IPS-15b (cell line): ENCODE results near the gene WHAMM.
"Not testable (repeated sequence)": the region's sequence is repeated elsewhere in the genome, so short reads cannot be mapped to it uniquely, and the experiment has no call there.

Source experiments
- H3K27me3 ChIP-seq: one replicate; pipeline ENCODE4 v1.6.1; 2013; ENCODE audit warnings: low read length; ENCODE audit not compliant: control insufficient read depth, insufficient read depth
- H3K36me3 ChIP-seq: one replicate; pipeline ENCODE4 v1.6.1; 2013; ENCODE audit warnings: low read length; ENCODE audit not compliant: control insufficient read depth, insufficient read depth
- H3K4me1 ChIP-seq: one replicate; pipeline ENCODE4 v1.6.1; 2013; ENCODE audit warnings: mild to moderate bottlenecking, low read length; ENCODE audit not compliant: control insufficient read depth, insufficient read depth
- H3K4me3 ChIP-seq: one replicate; pipeline ENCODE4 v1.5.1; 2013; ENCODE audit warnings: low read depth, low read length
- H3K9ac ChIP-seq: one replicate; pipeline ENCODE4 v1.6.1; 2013; ENCODE audit warnings: low read depth, mild to moderate bottlenecking, low read length
- H3K9me3 ChIP-seq: one replicate; pipeline ENCODE4 v1.6.1; 2013; ENCODE audit warnings: mild to moderate bottlenecking, low read length; ENCODE audit not compliant: control insufficient read depth, insufficient read depth

WHAMM gene

DNA sequence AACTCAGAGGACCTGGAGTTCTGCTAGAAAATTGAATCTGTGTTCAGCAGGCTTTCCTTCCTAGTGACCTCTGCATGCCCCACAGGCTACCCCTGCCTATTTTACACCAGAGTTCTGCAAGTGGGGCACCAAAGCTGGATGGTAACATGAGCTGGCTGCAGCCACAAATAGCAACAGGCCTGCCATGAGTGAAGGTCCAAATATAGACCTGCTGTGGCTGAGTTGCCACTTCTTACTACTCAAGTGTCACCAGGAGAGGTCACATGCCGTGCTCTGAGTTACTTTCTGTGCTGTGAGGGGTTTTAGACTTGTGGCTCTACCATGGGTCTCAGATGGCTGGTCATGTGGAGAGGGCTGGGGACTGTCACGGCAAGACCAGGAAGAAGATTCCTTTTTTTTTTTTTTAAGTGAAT, 3.4 kb upstream of the WHAMM start, which contains the start of gene FSD2:
FSD2 (minus strand) TSS at position 76 of the 413 bp plus-strand sequence. CDS start 18,679 bp downstream, outside the sequence.
- Histone ChIP-seq H3K4me1 (peaks cover 4% of the 10 kb centered on the region), H3K36me3 (no peaks in the 10 kb centered on the region), H3K9me3 (no peaks in the 10 kb centered on the region), H3K27me3 (peaks cover 29% of the 10 kb centered on the region), H3K4me3 (no peak within 1 kb of the TSS), H3K9ac (no peak within 1 kb of the TSS)

DNA sequence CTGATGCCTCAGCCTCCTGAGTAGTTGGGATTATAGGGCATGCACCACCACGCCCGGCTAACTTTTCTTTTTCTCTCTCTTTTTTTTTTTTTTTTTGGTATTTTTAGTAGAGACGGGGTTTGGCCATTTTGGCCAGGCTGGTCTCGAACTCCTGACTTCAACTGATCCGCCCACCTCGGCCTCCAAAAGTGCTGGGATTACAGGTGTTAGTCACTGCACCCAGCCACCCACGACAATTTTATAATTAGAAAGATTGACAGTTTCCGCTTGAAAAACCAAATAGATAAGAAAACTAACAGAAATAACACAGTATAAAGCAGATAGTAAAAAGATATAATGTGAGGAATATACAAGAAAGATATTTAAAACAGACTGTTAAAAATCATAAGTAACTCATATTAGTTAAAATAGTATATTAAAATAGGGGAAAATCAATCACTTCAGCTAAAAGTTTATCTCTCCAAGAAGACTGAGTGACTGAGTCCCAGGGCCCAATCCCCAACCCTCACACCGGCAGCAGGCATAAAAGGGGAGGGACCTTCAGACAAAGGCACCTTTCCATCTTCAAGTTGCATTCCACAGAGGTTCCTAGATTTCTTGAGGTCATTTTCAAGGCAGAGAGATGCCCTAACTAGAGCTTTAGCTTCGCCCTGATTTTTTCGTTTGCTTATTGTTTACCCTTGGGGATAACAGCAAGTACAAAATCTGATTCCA, 1.4 kb upstream of the WHAMM start:
- H3K4me3 ChIP-seq = no peak overlapping the region

DNA sequence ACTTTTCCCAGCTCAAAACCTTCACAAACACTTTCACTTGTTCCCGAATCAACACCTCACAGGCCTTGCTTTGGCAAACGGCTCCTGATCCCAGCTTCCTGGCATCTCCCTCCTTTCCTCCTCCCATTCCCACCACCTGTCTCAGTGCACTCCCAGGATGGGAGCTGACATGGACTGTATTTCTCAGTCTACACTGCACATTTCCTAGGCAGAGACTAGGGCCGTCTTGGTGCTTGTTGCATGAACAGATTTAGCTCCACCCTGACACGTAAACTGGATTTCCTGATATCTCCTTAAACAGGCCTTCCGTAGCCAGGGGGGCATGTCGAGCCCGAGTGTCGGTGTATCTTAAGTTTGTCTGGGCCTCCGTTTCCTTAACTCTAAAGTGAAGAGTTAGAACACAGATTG, 790 bp upstream of the WHAMM start:
- Histone ChIP-seq H3K4me1 (peaks cover 10% of the 10 kb centered on the region), H3K4me3 (no peak overlapping the region), H3K36me3 (no peaks in the 10 kb centered on the region), H3K27me3 (peaks cover 5% of the 10 kb centered on the region), H3K9ac (no peak overlapping the region), H3K9me3 (no peaks in the 10 kb centered on the region)

More for the DNA sequence above, 1.4 kb upstream of the WHAMM start:
- Histone ChIP-seq H3K36me3 (no peaks in the 10 kb centered on the region), H3K9ac (no peak overlapping the region), H3K4me1 (peaks cover 10% of the 10 kb centered on the region), H3K9me3 (no peaks in the 10 kb centered on the region), H3K27me3 (peaks cover 10% of the 10 kb centered on the region)

DNA sequence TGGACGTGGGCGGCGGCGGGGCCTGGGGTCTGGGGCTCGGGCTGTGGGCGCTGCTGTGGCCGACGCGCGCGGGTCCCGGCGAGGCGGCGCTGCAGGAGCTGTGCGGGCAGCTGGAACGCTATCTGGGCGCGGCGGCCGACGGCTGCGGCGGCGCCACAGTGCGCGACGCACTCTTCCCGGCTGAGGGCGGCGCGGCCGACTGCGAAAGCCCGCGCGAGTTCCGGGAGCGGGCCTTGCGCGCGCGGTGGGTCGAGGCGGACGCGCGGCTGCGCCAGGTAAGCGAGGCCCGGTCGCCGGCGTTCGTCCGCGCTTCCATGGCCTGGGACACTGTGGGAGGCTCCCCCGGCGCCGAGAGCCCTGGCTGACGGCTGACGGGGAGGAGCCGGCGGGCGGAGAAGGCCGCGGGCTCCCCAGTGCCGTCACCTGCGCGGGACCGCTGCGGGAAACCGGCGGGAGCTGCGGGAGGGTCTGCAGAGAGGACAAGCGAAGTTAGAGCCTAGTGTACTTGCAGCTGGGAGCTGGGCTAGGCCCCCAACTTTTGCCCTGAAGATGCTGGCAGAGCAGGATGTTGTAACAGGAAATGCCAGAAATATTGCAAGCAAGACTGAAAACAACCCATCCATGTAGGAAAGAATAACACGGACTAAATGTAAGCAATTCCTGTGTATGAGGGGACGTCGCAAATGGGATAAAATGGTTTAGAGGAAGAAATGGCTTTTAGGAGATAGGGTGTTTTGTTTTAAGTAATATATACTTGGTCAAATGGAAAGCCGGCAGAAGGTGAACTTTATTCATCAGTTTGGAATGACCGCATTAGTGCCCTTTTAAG, 847 bp downstream of the WHAMM start:
- peak overlapping the region; percentile 76 for H3K9ac ChIP-seq
- peak overlapping the region; percentile 87 for H3K4me3 ChIP-seq
- peaks cover 10% of the 10 kb centered on the region for H3K4me1 ChIP-seq
- no peaks in the 10 kb centered on the region for H3K36me3 ChIP-seq
- no peaks in the 10 kb centered on the region for H3K27me3 ChIP-seq
- H3K9me3 ChIP-seq = no peaks in the 10 kb centered on the region

DNA sequence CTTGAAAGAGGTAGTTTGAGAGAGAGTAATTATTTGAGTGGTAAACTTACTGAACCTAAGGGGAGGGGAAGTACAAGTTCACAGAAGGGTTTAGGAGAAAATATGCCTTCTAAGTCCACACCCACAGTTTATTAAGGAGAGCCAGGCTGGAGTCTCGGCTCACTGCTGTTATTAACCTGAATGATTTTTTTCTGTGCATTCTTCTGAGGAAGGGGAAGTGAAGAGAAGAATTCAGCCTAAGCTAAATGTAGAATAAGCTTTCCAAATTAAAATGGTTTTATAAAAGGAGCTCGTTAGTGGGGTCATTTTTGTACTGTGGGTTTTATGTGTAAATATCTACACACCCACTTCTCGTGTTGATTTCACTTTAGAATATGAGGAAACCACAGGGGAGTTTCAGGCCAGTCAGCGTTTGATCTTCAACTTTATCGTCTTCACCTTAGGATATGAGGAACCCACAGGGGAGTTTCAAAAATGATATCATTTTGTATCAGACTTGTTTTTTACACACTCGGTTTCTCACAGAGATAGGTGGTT, 1.5 kb downstream of the WHAMM start:
- H3K9ac ChIP-seq = peak overlapping the region; percentile 76
- H3K27me3 ChIP-seq = no peaks in the 10 kb centered on the region
- H3K4me1 ChIP-seq = peaks cover 10% of the 10 kb centered on the region

DNA sequence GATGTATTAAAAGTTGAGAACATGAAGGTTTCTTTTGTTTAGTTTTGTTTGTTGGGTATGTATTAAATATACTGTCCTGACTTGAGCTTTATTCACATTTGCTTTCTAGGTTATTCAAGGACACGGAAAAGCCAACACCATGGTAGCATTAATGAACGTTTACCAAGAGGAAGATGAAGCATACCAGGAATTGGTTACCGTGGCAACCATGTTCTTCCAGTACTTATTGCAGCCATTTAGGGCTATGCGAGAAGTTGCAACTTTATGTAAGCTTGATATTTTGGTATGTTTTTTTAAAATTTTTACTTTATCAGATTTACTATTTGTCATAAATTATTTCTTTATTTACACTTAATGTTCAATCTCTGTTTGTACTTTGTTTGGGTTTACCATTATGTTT, 3.6 kb downstream of the WHAMM start:
- H3K4me3 ChIP-seq = no peak overlapping the region

More for the DNA sequence above, 1.5 kb downstream of the WHAMM start:
- Histone ChIP-seq H3K4me3 (peak overlapping the region; percentile 87), H3K36me3 (no peaks in the 10 kb centered on the region), H3K9me3 (no peaks in the 10 kb centered on the region)

DNA sequence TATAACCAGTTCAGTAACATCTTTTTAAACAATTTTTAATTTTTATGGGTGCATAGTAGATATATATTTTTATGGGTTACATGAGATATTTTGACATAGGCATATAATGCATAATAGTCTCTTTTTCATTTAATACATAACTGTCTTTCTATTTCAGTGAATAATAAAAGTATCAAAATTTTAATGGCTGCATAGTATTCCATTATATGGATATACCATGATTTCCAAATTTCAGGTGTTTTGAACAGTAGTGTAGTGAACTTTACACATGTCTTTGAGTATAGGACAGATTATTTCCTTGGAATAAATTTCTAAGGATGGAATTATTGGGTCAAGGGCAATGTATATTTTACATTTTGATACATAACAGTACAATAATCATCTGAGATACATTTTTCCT, 10.7 kb downstream of the WHAMM start:
- no peaks in the 10 kb centered on the region for H3K4me1 ChIP-seq
- no peak overlapping the region for H3K9ac ChIP-seq
- no peak overlapping the region for H3K4me3 ChIP-seq
- no peaks in the 10 kb centered on the region for H3K9me3 ChIP-seq
- no peaks in the 10 kb centered on the region for H3K27me3 ChIP-seq
- peaks cover 3% of the 10 kb centered on the region for H3K36me3 ChIP-seq

More for the DNA sequence above, 3.6 kb downstream of the WHAMM start:
- Histone ChIP-seq H3K9me3 (no peaks in the 10 kb centered on the region), H3K4me1 (peaks cover 10% of the 10 kb centered on the region), H3K27me3 (no peaks in the 10 kb centered on the region), H3K36me3 (peaks cover 3% of the 10 kb centered on the region), H3K9ac (no peak overlapping the region)

DNA sequence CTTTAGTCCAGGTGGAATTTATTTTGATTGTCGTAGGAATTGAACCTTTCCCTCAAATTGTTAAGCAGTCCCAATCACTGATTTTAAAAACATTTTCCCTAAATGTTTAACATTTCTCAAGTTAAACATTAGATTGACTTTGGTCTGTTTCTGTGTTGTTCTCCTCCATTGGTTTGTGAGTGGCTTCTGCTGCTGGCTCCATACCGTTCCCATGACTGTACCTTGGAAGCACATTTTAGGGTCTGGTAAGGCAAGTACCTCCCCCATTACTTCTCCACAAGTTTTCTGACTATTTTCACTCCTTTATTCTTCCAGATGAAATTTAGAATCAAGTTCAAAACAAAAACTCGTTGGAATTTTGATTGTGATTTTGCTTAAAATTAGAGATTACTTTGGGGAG, 12.0 kb downstream of the WHAMM start:
- H3K4me1 ChIP-seq, H3K9me3 ChIP-seq, H3K36me3 ChIP-seq, H3K4me3 ChIP-seq, H3K27me3 ChIP-seq, H3K9ac ChIP-seq: not testable (repeated sequence)

DNA sequence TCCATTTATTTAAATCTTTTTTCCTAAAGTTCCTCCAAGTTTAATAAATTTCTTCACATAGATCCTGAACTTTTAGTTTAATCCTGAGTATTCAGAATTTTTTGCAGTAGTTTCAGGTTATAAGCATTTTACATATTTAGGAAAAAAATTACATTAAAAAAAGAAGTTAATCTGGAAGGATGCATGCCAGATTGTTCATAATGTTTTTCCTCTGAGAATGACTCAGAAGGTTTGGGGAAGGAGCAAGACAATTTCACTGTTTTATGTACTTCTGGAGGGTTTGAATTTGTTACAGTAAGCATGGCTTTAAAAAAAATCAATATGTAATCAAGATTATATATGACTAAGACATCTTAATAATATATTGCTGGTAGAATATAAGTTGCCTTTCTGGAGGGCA, 12.4 kb downstream of the WHAMM start:
- not testable (repeated sequence) for H3K4me1 ChIP-seq, H3K36me3 ChIP-seq, H3K9ac ChIP-seq, H3K9me3 ChIP-seq, H3K4me3 ChIP-seq, H3K27me3 ChIP-seq

DNA sequence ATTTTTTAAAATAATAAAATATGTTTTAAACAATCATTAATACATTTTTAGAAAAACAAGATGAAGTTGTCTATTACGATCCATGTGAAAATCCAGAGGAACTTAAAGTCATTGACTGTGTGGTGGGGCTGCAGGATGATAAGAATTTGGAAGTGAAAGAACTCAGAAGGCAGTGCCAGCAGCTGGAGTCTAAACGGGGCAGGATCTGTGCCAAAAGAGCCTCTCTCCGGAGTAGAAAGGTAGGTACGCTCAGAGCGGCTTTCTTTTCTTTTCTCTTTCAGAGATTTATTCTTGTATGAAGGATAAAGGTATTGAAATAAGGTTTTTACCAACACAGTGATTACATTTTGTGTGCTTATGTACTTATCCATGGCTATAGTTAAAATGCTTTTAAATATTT, 13.6 kb downstream of the WHAMM start:
- H3K27me3 ChIP-seq = no peaks in the 10 kb centered on the region
- H3K4me1 ChIP-seq = no peaks in the 10 kb centered on the region
- no peaks in the 10 kb centered on the region for H3K9me3 ChIP-seq
- H3K9ac ChIP-seq = no peak overlapping the region
- H3K4me3 ChIP-seq = no peak overlapping the region
- H3K36me3 ChIP-seq = no peaks in the 10 kb centered on the region

DNA sequence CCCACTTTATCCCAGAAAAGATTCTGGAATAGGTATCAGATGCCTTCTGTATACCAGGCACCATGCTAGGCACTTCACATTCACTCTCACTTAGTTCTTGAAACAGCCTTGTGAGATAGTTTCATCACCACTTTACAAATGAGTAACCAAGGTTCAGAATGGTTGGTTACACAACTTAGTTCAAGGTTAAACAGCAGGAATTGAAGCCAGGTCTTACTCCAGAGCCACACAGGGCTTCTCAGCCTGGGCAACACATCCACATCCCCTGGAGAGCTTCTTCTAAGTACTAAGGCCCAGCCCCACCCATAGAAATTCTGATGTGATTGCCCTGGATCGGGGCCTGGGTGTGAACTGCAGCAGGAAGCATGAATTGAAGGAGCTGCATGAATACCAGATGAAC, 18.6 kb downstream of the WHAMM start:
- H3K9ac ChIP-seq = no peak overlapping the region
- H3K27me3 ChIP-seq = no peaks in the 10 kb centered on the region
- no peaks in the 10 kb centered on the region for H3K9me3 ChIP-seq
- no peaks in the 10 kb centered on the region for H3K4me1 ChIP-seq
- peaks cover 2% of the 10 kb centered on the region for H3K36me3 ChIP-seq
- H3K4me3 ChIP-seq = no peak overlapping the region

DNA sequence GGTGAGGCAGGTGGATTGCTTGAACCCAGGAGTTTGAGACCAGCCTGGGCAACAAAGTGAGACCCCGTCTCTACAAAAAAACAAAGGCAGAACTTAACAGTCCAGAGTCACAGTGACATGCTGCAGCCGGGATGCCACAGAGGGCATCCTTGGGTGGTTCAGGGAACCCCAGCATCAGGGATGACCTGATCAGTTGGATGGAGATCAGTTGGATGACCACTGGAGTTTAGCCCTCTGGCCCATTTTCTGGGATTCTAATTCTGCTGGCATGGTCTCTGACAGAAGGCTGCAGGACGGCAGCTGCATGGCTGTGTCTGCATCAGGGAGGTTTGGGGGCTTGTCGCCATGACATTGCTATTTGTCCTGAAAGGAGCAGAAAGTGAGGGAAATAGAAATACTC, 19.8 kb downstream of the WHAMM start:
- Histone ChIP-seq H3K36me3 (peaks cover 8% of the 10 kb centered on the region), H3K4me1 (no peaks in the 10 kb centered on the region), H3K9ac (no peak overlapping the region), H3K27me3 (no peaks in the 10 kb centered on the region), H3K9me3 (no peaks in the 10 kb centered on the region), H3K4me3 (no peak overlapping the region)
